HepG2 (cell line): ENCODE data around the gene CORO7. TPM values are rescaled to one million over a fixed set of nuclear protein-coding genes. Genes with fewer than 3 reads are reported as not detected.
A peak's percentile ranks its signal among the peaks of the same experiment; 100 is the strongest.

Source experiments
- ASH2L ChIP-seq: fragments of 300-600, 200-600 bp; sonication (generic); IDR thresholded peaks from 2 replicates; pipeline ENCODE4 v1.7.0; 2017; ENCODE audit warnings: low read depth, mild to moderate bottlenecking, moderate library complexity, mixed read lengths, low read length; ENCODE audit not compliant: insufficient read length
- DZIP1 ChIP-seq: sonication (generic); formaldehyde crosslinking; IDR thresholded peaks from 2 replicates; pipeline ENCODE4 v1.5.0; 2020; ENCODE audit warnings: mild to moderate bottlenecking, missing genetic modification reagents
- ETV5 ChIP-seq: IDR thresholded peaks from 2 replicates; pipeline ENCODE4 v1.6.1; 2018; ENCODE audit warnings: missing biosample characterization, missing genetic modification reagents, inconsistent platforms, borderline replicate concordance
- HOMEZ ChIP-seq: IDR thresholded peaks from 2 replicates; pipeline ENCODE4 v1.6.1; 2016; ENCODE audit warnings: low read depth
- KAT7 ChIP-seq: IDR thresholded peaks from 2 replicates; pipeline ENCODE4 v1.6.1; 2018; ENCODE audit warnings: borderline replicate concordance, missing compliant biosample characterization
- MAFK ChIP-seq, 2 experiments: IDR thresholded peaks in 1 of 2; conservative IDR thresholded peaks in 1 of 2; 2 replicates each; pipeline ENCODE4 v1.6.1; 2011; ENCODE audit warnings: improper control_type of control experiment in 2 of 2, low read length in 2 of 2
- PHF20 ChIP-seq: sonication (generic); formaldehyde crosslinking; IDR thresholded peaks from 2 replicates; pipeline ENCODE4 v1.5.0; 2020; ENCODE audit warnings: mild to moderate bottlenecking, missing genetic modification reagents
- RBFOX2 ChIP-seq: fragments of 200-400 bp; formaldehyde crosslinking; IDR thresholded peaks from 2 replicates; pipeline ENCODE4 v1.6.1; 2017; ENCODE audit warnings: low read depth, mild to moderate bottlenecking, low read length
- SALL2 ChIP-seq: sonication (generic); formaldehyde crosslinking; IDR thresholded peaks from 2 replicates; pipeline ENCODE4 v1.8.1; 2023; ENCODE audit warnings: mild to moderate bottlenecking, missing genetic modification reagents, inconsistent platforms
- USF2 ChIP-seq, 2 experiments: sonication (generic) in 1 of 2; formaldehyde crosslinking in 1 of 2; IDR thresholded peaks; 2 replicates each; pipeline versions ENCODE4 v1.5.1 to v1.6.1; 2011 to 2020; ENCODE audit warnings: borderline replicate concordance in 1 of 2, low read depth in 1 of 2, low read length in 1 of 2, mild to moderate bottlenecking in 1 of 2, missing genetic modification reagents in 1 of 2, moderate library complexity in 1 of 2
- XBP1 ChIP-seq: sonication (generic); formaldehyde crosslinking; IDR thresholded peaks from 2 replicates; pipeline ENCODE4 v1.5.0; 2020; ENCODE audit warnings: missing genetic modification reagents
- ZGPAT ChIP-seq: IDR thresholded peaks from 2 replicates; pipeline ENCODE4 v1.6.1; 2016; ENCODE audit warnings: mild to moderate bottlenecking
- ZNF430 ChIP-seq: sonication (generic); formaldehyde crosslinking; IDR thresholded peaks from 2 replicates; pipeline ENCODE4 v1.9.0; 2021; ENCODE audit warnings: mild to moderate bottlenecking, missing genetic modification reagents
- ZNF546 ChIP-seq: sonication (generic); formaldehyde crosslinking; conservative IDR thresholded peaks from 2 replicates; pipeline ENCODE4 v1.8.1; 2023; ENCODE audit warnings: mild to moderate bottlenecking, missing genetic modification reagents
- ZNF737 ChIP-seq: sonication (generic); formaldehyde crosslinking; IDR thresholded peaks from 2 replicates; pipeline ENCODE4 v1.5.0; 2020; ENCODE audit warnings: missing genetic modification reagents, mild to moderate bottlenecking, borderline replicate concordance
- ZNF747 ChIP-seq: sonication (generic); formaldehyde crosslinking; IDR thresholded peaks from 2 replicates; pipeline ENCODE4 v1.8.1; 2023; ENCODE audit warnings: missing genetic modification reagents, mild to moderate bottlenecking, borderline replicate concordance
- ZNF782 ChIP-seq: sonication (generic); formaldehyde crosslinking; IDR thresholded peaks from 2 replicates; pipeline ENCODE4 v1.4.0; 2020; ENCODE audit warnings: missing genetic modification reagents, mild to moderate bottlenecking, borderline replicate concordance
- ZSCAN30 ChIP-seq: sonication (generic); formaldehyde crosslinking; IDR thresholded peaks from 2 replicates; pipeline ENCODE4 v1.5.0; 2020; ENCODE audit warnings: mild to moderate bottlenecking, missing genetic modification reagents
- polyA plus RNA-seq, 8 experiments: library from polyadenylated mRNA; depleted of rRNA in 3 of 8; stranded (reverse) in 7 of 8; unstranded in 1 of 8; fragments of >200 nt; fragmentation: Illumina TruSeq in 4 of 8; extraction: Trizol in 4 of 8; gene quantifications; 2 replicates each; pipeline versions ENCODE4 v1.2.1 to v1.2.3, GENCODE V29; 2011 to 2016; ENCODE audit warnings: low read depth in 4 of 8, missing spikeins in 1 of 8, mixed read lengths in 1 of 8; ENCODE audit not compliant: insufficient read depth in 1 of 8
- total RNA-seq, 5 experiments: library from RNA; depleted of rRNA; stranded (reverse); fragments of >200 nt; fragmentation: Illumina TruSeq; extraction: Trizol; gene quantifications; 2 replicates each; pipeline ENCODE4 v1.2.3, GENCODE V29; 2016; ENCODE audit warnings: low read depth in 1 of 5

The CORO7 gene
- total and polyA plus RNA-seq, 2 of the 13 experiments (the other 11 are each of a cell fraction or from before 2014, with no cell fraction given), result 9.9 to 14.3 TPM

GRCh38 chr16:4426021-4426684 lies 9.8 kb upstream of the CORO7 start (continued):
- no peak for TF ChIP-seq XBP1
- peak; percentile 86 for TF ChIP-seq ASH2L
- peak; percentile 67; the same call in 1 of the 2 replicates for TF ChIP-seq ZNF430 (CRISPR knock-in tag)
- peak; percentile 65; the same call in 1 of the 2 replicates for TF ChIP-seq ZGPAT
- TF ChIP-seq KAT7 (CRISPR knock-in tag), result peak; percentile 80; the same call in 1 of the 2 replicates
- no peak for TF ChIP-seq ZNF782
- TF ChIP-seq SALL2 (CRISPR knock-in tag), result peak; percentile 79; the same call in 1 of the 2 replicates
- TF ChIP-seq ZNF546, result peak; percentile 86; the same call in 1 of the 2 replicates
- no peak for TF ChIP-seq HOMEZ (CRISPR knock-in tag)
- TF ChIP-seq USF2 (IDR thresholded peaks at IDR 0.05; ENCODE audit: low read depth, low read length), result no peak
- TF ChIP-seq USF2 (CRISPR knock-in tag; IDR thresholded peaks at IDR 0.05; ENCODE audit: borderline replicate concordance), result peak; percentile 50; the same call in 1 of the 2 replicates
- no peak for TF ChIP-seq MAFK (conservative IDR thresholded peaks at IDR 0.05 in 1 of 2, IDR thresholded peaks at IDR 0.05 in 1 of 2; ENCODE audit: low read length in 2 of 2)
- peak; percentile 81 for TF ChIP-seq RBFOX2
- TF ChIP-seq PHF20, result no peak; the same call in 1 of the 2 replicates
- no peak; the same call in 1 of the 2 replicates for TF ChIP-seq DZIP1 (CRISPR knock-in tag)
- TF ChIP-seq ETV5, result peak; percentile 71; the same call in 1 of the 2 replicates
- peak; percentile 48; the same call in 1 of the 2 replicates for TF ChIP-seq ZNF747 (CRISPR knock-in tag)
- 0 out of 2 replicates have a peak, but pooled peaks have one; percentile 33 for TF ChIP-seq ZNF737 (CRISPR knock-in tag)
- no peak for TF ChIP-seq ZSCAN30 (CRISPR knock-in tag)
